ENCODE measurements around the gene PRDM16. TPM values are rescaled to one million over a fixed set of nuclear protein-coding genes. Genes with fewer than 3 reads are reported as not detected.

Gene PRDM16
- total and polyA plus RNA-seq, 2 of the 8 experiments (the other 6 are each of a cell fraction or from before 2014, with no cell fraction given): 0.39 to 0.43 TPM

GRCh38 chr1:3251807-3252428 lies 182.9 kb downstream of the PRDM16 start:
- Histone ChIP-seq H4K8ac (ENCODE audit: extremely low read depth, insufficient read depth, low read length) (0 out of 2 replicates have a peak overlapping the region, but pooled peaks have one; percentile 18), H4K91ac (replicated peaks; ENCODE audit: insufficient read length, low read length) (no peak overlapping the region), H3K9me3 (ENCODE audit: insufficient read depth in 2 of 2, low read depth in 1 of 2, low read length in 1 of 2) (peaks cover 0 to 10% of the 10 kb centered on the region in 2 experiments; a peak in 1 of 4 replicates), H2BK12ac (ENCODE audit: low read depth, low read length) (no peak overlapping the region), H3K4me3 (ENCODE audit: extremely low read depth in 1 of 4, insufficient read depth in 2 of 4, low read depth in 3 of 4, low read length in 4 of 4) (no peak overlapping the region), H3K9ac (replicated peaks in 1 of 4; ENCODE audit: extremely low read depth in 1 of 4, low read depth in 3 of 4, low read length in 3 of 4) (no peak overlapping the region), H3K23ac (ENCODE audit: insufficient read length) (no peak overlapping the region), H4K20me1 (replicated peaks in 1 of 2; ENCODE audit: control insufficient read depth in 1 of 2, insufficient read depth in 2 of 2, low read length in 2 of 2) (no peaks in the 10 kb centered on the region), H4K5ac (ENCODE audit: insufficient read length, low read depth, low read length) (no peak overlapping the region), H3K27me3 (replicated peaks in 1 of 4; ENCODE audit: control insufficient read depth in 3 of 4, extremely low read depth in 1 of 4, insufficient read depth in 3 of 4, low read length in 3 of 4) (peaks cover 0 to 11% (median 5%) of the 10 kb centered on the region in 4 experiments; a peak in 4 of 7 replicates), H3K56ac (replicated peaks; ENCODE audit: insufficient read length, low read depth, low read length) (no peak overlapping the region), H2BK15ac (ENCODE audit: low read length) (no peak overlapping the region), H2AK5ac (ENCODE audit: low read depth, low read length) (no peak overlapping the region), H3K4me2 (ENCODE audit: insufficient read depth in 1 of 2, low read depth in 2 of 2, low read length in 2 of 2) (no peak overlapping the region), H3K18ac (ENCODE audit: extremely low read depth, low read length) (no peak overlapping the region), H3K4me1 (replicated peaks in 1 of 4; ENCODE audit: control insufficient read depth in 3 of 4, insufficient read depth in 4 of 4, low read length in 3 of 4) (peaks cover 0 to 5% (median 0%) of the 10 kb centered on the region in 4 experiments; a peak in 1 of 7 replicates), H3K23me2 (ENCODE audit: low read depth, low read length) (no peaks in the 10 kb centered on the region), H2AFZ (ENCODE audit: low read length) (no peak overlapping the region), H2BK5ac (ENCODE audit: low read depth, low read length) (no peak overlapping the region), H3K27ac (ENCODE audit: low read depth, low read length) (no peak overlapping the region), H3K4ac (replicated peaks; ENCODE audit: insufficient read length, low read depth, low read length) (no peak overlapping the region), H3K79me1 (ENCODE audit: low read depth, low read length) (no peaks in the 10 kb centered on the region), H2BK20ac (ENCODE audit: low read length) (no peak overlapping the region), H3K36me3 (ENCODE audit: control insufficient read depth in 2 of 4, insufficient read depth in 4 of 4, low read length in 3 of 4) (no peaks in the 10 kb centered on the region), H2BK120ac (replicated peaks; ENCODE audit: low read depth, low read length) (no peak overlapping the region), H3K14ac (ENCODE audit: insufficient read length) (no peak overlapping the region), H3K79me2 (ENCODE audit: control insufficient read depth in 1 of 2, insufficient read depth in 2 of 2, low read length in 2 of 2) (no peaks in the 10 kb centered on the region)
- CTCF ChIA-PET (ENCODE audit: partially characterized antibody): interaction anchor here (1.6 to 1.7 kb wide), 2 partner anchors 30 to 32 kb away, joined by 3 to 4 read pairs; no protein-coding TSS in a partner anchor
- DNase-seq (ENCODE audit: low read depth in 1 of 2, low spot score in 2 of 2) (no peak), FAIRE-seq (no peak)
- POLR2A ChIA-PET (ENCODE audit: partially characterized antibody): no interaction called here
- 80% methylated on average over 17 of the region's 17 CpGs; no CpG with 5 or more reads in 1 of the 2 experiments for WGBS, 2 experiments (ENCODE audit: extremely low coverage in 1 of 2, insufficient coverage in 1 of 2, insufficient read length in 1 of 2, insufficient replicate concordance in 2 of 2, low coverage in 1 of 2, low lambda C conversion rate in 2 of 2, missing lambda C conversion rate in 1 of 2)
- TF ChIP-seq, protein P1, sequence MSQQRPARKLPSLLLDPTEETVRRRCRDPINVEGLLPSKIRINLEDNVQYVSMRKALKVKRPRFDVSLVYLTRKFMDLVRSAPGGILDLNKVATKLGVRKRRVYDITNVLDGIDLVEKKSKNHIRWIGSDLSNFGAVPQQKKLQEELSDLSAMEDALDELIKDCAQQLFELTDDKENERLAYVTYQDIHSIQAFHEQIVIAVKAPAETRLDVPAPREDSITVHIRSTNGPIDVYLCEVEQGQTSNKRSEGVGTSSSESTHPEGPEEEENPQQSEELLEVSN (IDR thresholded peaks at IDR 0.05): no peak
- TF ChIP-seq BRCA1 (IDR thresholded peaks at IDR 0.05; ENCODE audit: low read depth, low read length) (no peak), CREB1 (IDR thresholded peaks at IDR 0.05) (no peak), CHD2 (IDR thresholded peaks at IDR 0.05; ENCODE audit: low read length) (no peak), SIRT6 (IDR thresholded peaks at IDR 0.05; ENCODE audit: low read length) (no peak), TBP (IDR thresholded peaks at IDR 0.05; ENCODE audit: low read depth, low read length) (no peak), MAFK (IDR thresholded peaks at IDR 0.05; ENCODE audit: low read depth, low read length) (no peak), SUZ12 (IDR thresholded peaks at IDR 0.05; ENCODE audit: low read length) (no peak), TCF12 (IDR thresholded peaks at IDR 0.05; ENCODE audit: low read depth, low read length) (no peak)
- TF ChIP-seq, protein P2, sequence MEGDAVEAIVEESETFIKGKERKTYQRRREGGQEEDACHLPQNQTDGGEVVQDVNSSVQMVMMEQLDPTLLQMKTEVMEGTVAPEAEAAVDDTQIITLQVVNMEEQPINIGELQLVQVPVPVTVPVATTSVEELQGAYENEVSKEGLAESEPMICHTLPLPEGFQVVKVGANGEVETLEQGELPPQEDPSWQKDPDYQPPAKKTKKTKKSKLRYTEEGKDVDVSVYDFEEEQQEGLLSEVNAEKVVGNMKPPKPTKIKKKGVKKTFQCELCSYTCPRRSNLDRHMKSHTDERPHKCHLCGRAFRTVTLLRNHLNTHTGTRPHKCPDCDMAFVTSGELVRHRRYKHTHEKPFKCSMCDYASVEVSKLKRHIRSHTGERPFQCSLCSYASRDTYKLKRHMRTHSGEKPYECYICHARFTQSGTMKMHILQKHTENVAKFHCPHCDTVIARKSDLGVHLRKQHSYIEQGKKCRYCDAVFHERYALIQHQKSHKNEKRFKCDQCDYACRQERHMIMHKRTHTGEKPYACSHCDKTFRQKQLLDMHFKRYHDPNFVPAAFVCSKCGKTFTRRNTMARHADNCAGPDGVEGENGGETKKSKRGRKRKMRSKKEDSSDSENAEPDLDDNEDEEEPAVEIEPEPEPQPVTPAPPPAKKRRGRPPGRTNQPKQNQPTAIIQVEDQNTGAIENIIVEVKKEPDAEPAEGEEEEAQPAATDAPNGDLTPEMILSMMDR (IDR thresholded peaks at IDR 0.05; ENCODE audit: control extremely low read depth in 1 of 3, insufficient read depth in 1 of 3, low read depth in 1 of 3, low read length in 3 of 3): no peak

All from H1 (cell line).